ENCODE measurements around the gene TSEN54.

Gene TSEN54

DNA sequence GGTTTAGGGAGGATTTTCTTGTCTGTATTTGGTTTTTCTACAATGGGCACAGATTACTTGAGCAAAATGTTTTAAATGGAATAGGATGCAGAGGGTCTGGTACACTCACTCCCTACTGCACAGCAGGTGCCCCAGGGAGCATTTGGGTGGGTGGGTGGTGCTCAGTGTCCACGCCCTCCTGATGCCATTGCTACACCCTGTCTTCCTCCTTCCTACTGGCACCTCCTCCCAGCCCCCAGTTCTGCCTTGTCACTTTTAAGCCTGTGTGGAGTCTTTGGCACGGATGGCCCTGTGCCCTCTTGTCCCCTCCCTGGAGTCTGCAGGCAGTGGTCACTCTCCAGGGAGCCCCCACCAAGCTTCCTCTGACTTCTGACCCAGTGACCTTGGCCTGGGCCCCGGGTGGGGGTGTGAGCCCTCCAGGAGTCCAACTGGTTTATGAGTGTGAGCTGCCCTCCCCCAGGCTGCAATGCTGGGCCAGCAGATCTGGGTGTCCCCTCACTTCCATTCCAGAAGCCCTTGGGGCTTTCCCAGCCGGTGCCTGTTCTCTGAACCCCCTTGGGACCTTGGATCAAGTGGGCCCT lies 24.7 kb downstream of the TSEN54 start:
- no peak for DNase-seq (ENCODE audit: low read depth in 2 of 3, low spot score in 1 of 3)

DNA sequence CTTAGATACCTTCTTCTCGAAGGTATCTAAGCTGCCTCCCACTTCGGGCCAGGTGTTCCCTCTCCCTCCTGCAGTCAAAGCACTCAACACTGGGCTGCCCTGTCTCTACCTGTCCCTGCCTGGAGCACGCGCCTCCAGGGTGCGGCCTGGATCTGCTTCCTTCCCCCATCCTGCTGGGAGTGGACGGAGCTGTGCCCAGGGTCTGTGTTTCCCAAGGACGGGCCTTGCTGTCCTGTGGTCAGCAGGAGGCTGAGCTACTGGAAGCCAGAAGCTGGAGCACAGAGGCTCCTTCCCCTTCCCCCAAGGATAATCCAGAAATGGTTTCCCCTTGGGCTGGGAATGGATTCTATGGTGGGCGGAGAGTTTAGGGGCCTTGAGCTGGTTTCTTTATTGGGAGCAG lies 25.9 kb downstream of the TSEN54 start:
- DNase-seq (ENCODE audit: low read depth in 2 of 3, low spot score in 1 of 3) = no peak

DNA sequence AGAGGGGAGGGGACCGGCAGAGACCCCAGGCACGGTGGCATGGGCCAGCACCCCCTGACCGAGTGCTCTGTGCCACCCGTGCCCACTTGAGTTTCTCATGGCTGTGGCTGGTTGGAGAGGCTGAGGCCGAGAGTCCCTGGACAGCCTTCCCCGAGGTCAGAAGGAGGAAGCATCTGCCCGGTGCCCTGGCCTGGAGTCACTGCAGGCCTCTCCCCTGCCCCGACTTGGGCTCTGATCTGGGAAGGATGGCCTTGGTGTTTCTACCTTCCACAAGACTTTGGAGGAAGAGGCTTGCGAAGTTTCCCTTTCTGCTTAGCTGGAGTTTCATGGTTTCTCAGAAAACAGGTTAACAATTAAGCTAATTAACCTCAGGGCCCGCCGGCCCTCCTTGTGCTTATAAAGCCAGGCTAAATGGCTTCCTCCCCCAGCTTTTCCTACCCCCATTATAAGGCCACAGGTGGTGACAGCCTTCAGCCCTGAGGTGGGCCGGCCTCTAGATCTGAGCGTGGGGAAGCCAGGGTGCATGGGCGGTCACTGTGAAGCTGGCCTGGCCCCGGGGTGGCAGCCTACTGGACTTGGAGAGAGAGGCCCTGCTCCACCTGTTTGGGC lies 26.5 kb downstream of the TSEN54 start:
- DNase-seq (ENCODE audit: low read depth in 2 of 3, low spot score in 1 of 3) = no peak

DNA sequence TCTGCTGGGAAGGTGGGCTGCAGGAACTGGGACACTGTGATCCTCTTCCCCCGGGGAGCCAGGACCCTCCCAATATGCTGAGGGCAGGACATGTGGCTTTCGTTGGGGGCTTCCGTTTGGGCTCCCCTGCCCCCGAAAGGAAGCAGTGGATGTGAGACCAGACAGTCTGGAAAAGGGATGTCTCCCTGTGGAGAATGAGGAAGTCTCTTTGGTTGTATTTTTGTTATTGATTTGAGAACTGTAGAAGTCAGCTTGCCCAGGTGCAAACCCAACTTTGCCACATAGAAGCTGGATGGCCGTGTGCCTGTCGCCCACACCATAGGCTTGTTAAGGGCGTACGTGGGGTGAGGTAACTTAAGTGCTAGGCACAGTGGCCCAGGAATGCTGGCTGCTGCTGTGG lies 27.9 kb downstream of the TSEN54 start:
- no peak for DNase-seq (ENCODE audit: low read depth in 2 of 3, low spot score in 1 of 3)

DNA sequence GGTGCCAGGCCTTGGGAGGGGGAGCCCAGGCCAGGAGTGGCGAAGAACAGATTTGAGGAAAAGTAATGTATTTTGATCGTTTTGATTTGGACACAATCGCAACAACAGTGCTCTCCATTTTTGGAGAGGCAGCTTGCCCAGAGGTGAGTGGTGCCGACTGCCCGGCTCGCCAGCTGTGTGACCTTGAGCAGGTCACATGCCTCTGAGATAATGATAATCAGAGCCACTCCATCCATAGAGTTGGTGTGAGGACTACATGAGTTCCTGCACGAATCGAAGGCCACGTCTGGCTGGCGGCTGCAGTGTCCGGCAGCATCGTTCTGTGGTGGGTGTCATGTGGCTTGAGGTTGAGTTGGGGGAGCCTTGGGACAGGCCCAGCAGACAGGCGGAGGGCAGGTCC lies 29.9 kb downstream of the TSEN54 start:
- no peak for DNase-seq (ENCODE audit: low read depth in 2 of 3, low spot score in 1 of 3)

DNA sequence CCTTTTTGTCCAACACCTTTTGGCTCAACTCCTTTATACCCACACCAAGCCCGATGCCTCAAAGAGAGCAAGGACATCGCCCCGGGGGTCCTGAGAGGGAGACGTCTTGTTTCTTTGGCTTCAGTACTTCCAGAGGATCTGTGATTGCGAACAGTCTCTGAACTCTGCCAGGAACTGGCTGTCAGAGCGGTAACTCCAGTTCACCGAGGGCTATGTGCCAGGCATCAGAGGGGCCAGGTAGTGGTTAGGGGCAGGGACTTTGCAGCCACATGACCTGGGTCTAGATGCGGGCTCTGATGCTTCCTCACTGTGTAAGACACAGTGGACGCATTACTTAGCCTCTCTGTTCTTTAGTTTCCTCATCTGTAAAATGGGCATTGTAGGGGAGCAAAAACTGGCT lies 30.8 kb downstream of the TSEN54 start:
- no peak for DNase-seq (ENCODE audit: low read depth in 2 of 3, low spot score in 1 of 3)

DNA sequence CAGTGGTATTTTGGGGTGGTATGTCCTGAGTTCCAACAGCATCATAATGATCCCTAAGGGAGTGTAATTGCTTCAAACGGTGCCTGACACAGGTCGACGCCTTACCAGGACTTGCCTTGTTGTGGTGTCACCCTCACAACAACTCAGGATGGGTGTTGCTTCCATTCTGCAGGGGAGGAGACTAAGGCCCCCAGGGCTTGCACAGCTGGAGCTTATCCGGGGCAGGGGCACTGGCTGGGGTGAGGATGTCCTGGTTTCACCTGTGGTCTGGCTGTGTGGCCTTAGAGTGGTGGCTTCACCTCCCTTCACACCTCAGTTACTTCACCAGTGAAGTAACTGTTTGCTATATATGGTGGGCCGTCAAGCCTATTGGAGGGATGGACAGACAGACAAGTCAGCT lies 32.5 kb downstream of the TSEN54 start:
- DNase-seq (ENCODE audit: low read depth in 2 of 3, low spot score in 1 of 3) = no peak

DNA sequence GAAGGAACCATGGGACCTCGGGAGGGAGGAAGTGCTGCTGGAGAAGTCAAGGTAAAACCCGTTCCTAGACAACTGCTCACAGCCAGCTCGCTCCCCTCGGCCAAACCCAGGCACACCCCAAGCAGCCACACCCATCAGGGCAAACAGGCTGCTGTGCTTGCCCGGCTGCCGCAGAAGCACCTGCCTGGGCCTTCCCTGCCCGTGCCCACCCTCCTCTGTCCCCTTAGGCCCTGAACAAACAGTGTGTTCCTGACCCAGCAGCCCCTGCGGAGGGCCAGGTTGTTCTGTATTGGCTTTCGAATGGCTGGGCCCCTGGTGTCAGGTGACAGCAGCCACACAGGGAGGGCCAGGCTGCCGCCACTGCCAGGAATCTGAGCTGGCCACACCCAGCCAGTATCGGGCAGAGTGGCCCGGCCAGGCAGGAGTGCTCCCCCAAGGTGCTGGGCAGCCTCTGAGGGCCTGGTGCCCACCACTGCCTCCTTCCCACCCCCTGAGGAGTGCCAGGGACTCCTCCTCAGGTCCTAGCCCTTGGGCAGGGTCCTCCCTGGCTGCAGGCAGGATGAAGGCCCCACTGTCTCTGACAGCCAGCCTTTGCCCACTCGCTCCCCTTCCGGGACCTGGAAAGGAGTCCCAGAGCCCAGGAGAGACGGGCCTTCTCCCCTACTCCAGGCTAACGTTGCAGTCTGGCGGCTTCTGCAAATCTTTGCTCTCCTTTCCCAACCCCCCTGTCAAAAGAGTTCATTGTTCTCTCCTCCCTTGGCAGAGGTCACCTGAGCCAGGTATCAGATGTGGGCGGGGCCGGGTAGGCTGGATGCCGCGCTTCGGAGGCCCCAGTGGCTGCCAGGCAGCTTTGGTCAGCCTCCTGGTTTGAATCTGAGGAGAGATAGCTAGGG lies 33.2 kb downstream of the TSEN54 start:
- DNase-seq (ENCODE audit: low read depth in 2 of 3, low spot score in 1 of 3) = no peak

DNA sequence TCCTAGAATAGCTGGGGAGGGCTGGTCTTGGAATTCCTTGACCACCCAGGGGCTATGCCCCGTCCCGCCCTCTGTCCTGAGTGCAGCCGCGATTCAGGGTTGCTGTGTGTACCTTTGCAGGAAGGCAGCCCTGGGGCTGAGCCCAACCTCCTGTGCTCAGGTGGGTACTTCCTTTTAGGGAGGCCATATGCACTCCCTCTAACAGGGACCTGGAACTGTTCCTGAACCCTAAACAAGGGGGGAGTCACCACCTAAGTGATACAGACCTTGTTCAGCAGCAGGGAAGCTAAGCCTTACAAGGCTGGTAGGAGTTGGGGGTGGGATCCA lies 33.8 kb downstream of the TSEN54 start:
- no peak for DNase-seq (ENCODE audit: low read depth in 2 of 3, low spot score in 1 of 3)

DNA sequence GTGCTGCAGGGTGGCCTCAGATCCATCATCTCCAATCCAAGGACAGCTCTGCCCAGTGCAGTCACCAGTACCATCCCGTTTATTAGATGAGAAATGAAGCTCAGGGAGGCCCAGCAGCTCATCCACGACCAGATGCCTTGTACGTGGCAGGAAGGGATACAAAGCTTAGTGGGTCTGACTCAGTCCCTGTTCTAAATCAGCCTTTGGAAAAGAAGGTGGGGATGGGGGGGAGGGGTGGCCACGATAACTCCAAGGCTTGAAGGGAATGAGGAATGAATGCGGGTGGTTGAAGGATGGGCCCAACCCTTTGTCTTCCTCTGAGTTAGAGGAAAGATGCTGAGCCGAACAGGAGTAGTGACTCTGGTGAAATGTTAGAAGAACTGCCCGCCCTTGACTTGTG lies 34.9 kb downstream of the TSEN54 start:
- no peak for DNase-seq (ENCODE audit: low read depth in 2 of 3, low spot score in 1 of 3)

DNA sequence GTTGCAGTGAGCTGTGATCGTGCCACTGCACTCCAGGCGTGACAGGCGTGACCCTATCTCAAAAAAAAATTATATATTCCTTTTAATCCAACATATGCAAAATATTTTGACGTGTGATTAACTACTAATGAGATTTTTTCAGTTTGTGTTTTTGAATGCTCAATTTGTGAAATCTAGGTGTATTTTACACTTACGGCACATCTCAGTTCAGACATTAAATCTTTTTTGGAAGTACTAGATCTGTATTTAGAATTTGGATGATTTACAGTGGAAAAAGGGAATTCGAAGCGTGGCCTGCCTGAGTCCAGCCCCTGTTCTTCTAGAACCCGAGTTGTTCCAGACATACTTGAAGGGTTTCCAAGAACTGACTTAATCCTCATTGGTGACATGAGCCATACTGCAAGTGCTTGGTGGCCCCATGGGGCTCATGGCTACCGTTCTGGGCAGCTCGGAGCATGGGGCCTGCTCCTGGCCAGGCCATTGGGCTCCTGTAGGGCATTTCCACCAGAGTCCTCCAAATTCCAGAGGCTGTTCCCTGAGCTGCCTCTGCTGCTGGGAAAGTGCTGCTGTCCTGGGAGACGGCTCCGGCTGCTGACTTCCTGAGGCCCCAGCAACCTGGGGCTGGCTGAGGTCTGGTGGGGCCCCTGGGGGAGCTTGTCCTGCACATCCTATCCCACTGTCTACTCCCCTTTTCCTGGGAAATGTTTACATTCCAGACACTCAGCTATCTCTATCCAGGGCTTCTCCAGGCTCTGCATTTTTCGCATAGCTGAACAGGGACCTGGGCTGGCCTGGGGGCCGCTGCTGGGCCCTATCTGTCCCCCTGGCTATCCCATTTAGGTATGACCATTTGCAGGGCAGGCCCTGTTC lies 36.3 kb downstream of the TSEN54 start:
- no peak for DNase-seq (ENCODE audit: low read depth in 2 of 3, low spot score in 1 of 3)

DNA sequence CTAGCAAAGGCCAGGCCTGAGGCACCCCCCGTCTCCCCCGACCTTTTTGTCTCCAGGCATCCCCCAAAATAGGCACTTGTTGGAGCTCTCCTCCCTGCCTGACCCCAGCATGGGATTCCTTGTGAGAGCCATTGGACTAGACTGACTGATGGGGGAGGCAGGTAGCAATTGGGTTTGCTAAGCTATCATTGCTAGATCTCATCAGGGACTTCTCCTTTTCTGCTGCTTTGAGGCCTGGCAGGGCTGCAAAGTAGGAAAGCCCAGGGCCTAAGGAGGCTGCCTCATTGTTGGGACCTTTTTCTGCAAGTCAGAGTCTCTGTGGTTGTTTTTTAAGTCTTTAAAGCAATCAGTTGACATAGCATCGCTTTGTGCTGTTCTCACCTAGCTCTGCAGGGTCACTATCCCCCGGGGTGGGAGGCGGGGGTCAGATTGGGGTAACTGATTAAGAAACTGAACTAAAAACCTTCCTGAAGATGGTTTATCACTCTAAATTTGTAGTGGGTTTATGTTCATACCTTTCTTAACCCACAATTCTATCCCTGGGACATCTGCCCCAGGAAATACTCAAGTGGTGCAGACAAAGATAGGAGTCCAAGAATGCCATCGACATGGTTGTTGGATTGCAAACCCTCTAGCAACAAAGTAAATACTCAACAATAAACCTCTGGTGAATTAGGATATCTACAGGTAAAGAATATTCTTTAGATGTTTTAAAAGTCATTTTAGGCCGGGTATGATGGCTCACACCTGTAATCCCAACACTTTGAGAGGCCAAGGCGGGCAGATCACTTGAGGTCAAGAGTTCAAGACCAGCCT lies 37.2 kb downstream of the TSEN54 start:
- DNase-seq (ENCODE audit: low read depth in 2 of 3, low spot score in 1 of 3) = no peak

DNA sequence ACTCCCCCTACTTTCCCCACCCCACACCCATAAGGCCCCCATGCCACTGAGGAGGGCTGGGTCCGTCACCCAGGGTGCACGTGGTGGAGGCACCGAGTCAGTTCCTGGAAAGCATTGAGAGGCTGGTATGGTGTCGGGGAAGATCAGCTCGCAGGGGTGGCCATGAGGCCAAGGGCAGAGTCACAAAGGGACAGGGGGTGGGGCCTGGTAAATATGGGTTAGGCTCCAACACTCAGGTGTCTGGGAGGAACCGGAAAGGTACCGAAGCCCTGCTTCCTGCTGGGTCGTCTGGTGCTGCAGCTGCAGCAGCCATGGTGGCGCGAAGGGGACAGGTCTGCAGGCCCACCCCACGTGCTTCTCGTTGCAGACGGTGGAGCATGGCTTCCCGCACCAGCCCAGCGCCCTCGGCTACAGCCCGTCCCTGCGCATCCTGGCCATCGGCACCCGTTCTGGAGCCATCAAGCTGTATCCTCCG lies 39.4 kb downstream of the TSEN54 start:
- no peak for DNase-seq (ENCODE audit: low read depth in 2 of 3, low spot score in 1 of 3)

DNA sequence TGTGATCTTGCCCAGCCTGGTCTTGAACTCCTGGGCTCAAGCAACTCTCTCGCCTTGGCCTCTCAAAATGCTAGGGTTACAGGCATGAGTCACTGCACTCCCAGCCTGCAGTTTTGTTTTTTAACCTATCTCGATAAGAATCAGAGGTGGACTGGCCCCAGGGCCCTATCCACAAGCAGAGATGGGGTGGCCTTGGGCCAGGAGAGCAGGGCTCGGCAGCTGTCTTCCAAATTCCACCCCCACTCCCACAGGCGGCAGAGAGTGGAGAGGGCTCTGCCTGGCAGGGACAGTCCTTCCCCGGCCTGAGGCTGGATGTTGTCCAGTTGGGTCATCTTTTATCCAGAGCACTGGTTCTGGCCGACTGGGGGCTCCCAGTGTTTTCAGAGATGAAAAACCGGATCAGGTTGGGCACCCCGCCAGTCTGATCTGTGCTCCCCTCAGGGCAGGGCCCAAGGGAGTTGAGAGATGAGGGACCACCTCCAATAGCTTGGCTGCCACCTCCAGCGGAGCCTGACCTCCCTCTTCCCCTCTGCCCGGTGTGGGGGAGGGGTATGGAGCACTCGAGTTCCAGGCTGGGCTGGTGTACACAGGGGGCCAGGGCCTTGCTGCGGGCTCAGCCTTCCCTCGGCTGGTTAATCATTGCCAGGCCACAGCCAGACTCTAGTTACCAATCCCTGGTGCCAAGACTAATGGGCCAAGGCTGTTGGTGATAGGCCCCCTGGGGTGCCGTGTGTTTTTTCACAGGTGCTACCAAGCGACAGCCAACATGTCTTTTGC lies 40.9 kb downstream of the TSEN54 start:
- no peak for DNase-seq (ENCODE audit: low read depth in 2 of 3, low spot score in 1 of 3)

DNA sequence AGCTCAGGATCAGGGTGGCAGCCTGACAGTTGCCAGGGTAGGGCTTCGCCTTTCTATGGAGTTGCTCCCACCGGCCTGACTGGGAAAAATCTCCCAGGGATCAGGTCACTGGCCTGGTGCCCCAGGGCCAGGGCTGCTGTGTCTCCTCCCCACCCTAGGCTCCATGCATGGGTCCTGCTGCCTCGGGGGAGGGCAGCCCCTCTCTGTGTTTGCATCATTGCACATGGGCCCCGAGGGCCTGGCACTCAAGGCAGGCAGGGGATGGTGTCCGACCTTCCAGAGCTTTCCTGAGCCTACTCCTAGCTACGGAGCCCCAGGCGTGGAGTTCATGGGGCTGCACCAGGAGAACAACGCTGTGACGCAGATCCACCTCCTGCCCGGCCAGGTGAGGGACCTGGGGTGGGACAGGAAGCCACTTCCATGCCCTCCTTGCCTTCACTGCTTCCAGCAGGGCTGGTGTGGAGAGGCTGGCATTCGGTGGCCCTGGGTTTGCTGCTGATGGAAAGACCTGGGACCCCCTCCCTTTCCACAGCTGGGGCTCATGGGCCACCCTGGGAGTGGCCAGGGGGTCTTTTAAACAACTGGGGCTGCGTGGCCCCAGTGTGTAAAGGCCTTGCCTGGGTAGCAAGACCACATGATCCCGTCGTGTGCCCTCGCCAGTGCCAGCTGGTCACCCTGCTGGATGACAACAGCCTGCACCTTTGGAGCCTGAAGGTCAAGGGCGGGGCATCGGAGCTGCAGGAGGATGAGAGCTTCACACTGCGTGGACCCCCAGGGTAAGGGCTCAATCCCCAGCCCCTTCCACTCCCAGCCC lies 41.7 kb downstream of the TSEN54 start:
- no peak for DNase-seq (ENCODE audit: low read depth in 2 of 3, low spot score in 1 of 3)

DNA sequence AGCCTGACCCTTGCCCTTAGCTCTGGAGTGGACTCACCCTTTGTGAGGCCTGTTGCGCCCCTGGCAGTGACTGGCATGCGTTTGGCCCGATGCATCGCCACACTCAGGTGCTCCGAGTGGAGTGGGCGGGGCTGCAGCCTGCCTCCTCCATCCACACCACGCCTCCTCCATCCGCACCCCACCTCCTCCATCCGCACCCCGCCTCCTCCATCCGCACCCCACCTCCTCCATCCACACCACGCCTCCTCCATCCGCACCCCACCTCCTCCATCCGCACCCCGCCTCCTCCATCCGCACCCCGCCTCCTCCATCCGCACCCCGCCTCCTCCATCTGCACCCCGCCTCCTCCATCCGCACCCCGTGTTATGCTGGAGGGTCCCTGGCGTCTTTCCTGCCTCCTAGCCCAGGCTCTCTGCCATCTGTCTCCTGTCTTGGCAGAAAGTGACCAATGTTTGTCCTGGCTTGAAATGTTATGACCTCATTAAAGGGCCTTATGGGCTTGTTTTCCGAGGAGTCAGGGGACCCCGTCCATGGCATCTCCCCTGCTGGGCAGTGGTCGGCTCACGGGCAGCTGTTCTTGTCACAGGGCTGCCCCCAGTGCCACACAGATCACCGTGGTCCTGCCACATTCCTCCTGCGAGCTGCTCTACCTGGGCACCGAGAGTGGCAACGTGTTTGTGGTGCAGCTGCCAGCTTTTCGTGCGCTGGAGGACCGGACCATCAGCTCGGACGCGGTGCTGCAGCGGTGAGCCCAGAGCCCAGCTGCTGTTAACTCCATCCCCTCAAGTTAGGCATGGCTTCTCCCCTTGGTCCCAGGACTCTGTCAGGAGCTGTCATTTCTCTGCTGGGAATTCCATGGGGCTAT lies 42.6 kb downstream of the TSEN54 start:
- DNase-seq (ENCODE audit: low read depth in 2 of 3, low spot score in 1 of 3) = no peak

DNA sequence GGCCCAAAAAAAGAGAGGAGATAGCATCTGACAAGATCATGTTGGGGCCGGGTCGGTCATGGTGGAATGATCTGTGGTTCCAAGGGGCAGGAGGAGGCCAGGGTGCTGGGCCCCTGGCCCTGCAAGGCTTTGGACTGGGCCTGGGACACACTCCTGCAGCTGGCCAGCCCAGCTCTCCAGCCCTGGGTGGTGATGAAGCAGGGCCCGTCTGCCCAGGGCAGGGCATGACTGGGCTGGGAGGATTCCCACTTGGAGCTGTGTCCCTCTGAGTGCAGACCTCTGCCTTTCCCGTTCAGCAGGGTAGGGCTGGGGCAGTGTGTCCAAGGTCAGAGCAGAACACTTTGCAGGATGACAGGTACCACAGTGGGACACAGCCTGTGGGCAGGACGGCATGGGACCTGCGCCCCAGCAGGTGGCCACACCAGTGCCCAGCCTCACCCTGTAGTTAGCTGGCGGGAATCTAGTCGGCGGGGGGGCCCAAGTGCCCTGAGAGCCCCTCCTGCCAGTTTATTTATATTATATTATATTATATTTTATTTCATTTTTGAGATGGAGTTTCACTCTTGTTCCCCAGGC lies 43.7 kb downstream of the TSEN54 start:
- no peak for DNase-seq (ENCODE audit: low read depth in 2 of 3, low spot score in 1 of 3)
